ENCODE data around the gene KRTAP5-10.
"Not testable (repeated sequence)": the region's sequence is repeated elsewhere in the genome, so short reads cannot be mapped to it uniquely, and the experiment has no call there.

DNA sequence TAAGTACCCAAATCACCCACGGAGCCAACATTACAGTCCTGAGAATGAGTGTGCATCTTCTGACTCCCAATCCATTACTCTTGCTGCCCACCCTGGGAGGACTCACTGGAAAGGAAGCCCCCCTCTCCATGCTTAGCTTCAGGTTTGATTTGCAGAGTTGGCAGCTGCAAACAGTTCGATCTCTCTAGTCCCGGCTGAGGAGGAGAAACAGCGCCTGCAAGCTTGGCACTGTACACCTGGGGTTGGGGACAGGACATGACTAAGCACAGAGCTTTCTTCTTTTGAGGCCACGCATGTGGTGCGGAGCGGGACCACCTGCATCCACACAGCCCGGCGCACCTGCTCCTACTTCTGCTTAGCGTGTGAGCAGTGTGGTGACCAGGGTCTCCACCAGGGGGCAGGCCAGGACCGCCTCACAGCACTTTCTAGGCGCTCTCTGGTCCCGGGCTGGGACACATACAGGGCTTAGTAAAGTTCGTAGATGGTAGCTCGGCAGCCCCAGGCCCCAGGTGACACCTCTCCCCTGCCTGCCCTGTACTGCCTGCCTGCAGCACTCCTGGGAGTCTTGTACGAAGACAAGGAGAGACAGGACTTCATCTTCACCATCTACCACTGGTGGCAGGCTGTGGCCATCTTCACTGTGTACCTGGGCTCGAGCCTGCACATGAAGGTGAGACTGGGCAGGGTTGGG, 39.6 kb downstream of the KRTAP5-10 start:
- not testable (repeated sequence) for TF ChIP-seq POLR2A, SPI1, TAF1, POLR2AphosphoS5 (IDR thresholded peaks at IDR 0.05; ENCODE audit: low read depth, low read length)
